Measurements from ENCODE around the gene FMN2.
"Not testable (repeated sequence)": the region's sequence is repeated elsewhere in the genome, so short reads cannot be mapped to it uniquely, and the experiment has no call there.

The FMN2 gene

GRCh38 chr1:240255922-240256321, 164.2 kb downstream of the FMN2 start:
- no peak for DNase-seq (ENCODE audit: low read depth)
- TF ChIP-seq, protein P1, sequence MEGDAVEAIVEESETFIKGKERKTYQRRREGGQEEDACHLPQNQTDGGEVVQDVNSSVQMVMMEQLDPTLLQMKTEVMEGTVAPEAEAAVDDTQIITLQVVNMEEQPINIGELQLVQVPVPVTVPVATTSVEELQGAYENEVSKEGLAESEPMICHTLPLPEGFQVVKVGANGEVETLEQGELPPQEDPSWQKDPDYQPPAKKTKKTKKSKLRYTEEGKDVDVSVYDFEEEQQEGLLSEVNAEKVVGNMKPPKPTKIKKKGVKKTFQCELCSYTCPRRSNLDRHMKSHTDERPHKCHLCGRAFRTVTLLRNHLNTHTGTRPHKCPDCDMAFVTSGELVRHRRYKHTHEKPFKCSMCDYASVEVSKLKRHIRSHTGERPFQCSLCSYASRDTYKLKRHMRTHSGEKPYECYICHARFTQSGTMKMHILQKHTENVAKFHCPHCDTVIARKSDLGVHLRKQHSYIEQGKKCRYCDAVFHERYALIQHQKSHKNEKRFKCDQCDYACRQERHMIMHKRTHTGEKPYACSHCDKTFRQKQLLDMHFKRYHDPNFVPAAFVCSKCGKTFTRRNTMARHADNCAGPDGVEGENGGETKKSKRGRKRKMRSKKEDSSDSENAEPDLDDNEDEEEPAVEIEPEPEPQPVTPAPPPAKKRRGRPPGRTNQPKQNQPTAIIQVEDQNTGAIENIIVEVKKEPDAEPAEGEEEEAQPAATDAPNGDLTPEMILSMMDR (conservative IDR thresholded peaks at IDR 0.05; ENCODE audit: low read depth, low read length), result no peak
- H3K4me3 ChIP-seq (ENCODE audit: low read depth, low read length), result no peak overlapping the region

- no peak for DNase-seq (ENCODE audit: low read depth)
- TF ChIP-seq, protein P1 (conservative IDR thresholded peaks at IDR 0.05; ENCODE audit: low read depth, low read length), result no peak
- no peak overlapping the region for H3K4me3 ChIP-seq (ENCODE audit: low read depth, low read length)
Observed at GRCh38 chr1:240256836-240257503, 165.3 kb downstream of the FMN2 start.

GRCh38 chr1:240258910-240259309, 167.2 kb downstream of the FMN2 start:
- TF ChIP-seq, protein P1 (conservative IDR thresholded peaks at IDR 0.05; ENCODE audit: low read depth, low read length), result no peak
- no peak for DNase-seq (ENCODE audit: low read depth)
- H3K4me3 ChIP-seq (ENCODE audit: low read depth, low read length), result no peak overlapping the region

DNA sequence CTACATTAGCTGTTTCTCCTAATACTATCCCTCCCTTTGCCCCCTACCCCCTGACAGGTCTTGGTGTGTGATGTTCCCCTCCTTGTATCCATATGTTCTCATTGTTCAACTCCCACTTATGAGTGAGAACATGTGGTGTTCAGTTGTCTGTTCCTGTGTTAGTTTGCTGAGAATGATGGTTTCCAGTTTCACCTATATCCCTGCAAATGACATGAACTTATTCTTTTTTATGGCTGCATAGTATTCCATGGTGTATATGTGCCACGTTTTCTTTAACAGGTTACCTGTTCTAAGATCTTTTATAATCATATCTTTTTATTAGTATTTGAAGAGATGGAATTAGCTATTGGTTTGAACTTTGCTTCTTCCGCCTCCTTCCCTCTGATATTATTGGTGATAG, 172.8 kb downstream of the FMN2 start:
- not testable (repeated sequence) for DNase-seq (ENCODE audit: low read depth); H3K4me3 ChIP-seq (ENCODE audit: low read depth, low read length)

DNA sequence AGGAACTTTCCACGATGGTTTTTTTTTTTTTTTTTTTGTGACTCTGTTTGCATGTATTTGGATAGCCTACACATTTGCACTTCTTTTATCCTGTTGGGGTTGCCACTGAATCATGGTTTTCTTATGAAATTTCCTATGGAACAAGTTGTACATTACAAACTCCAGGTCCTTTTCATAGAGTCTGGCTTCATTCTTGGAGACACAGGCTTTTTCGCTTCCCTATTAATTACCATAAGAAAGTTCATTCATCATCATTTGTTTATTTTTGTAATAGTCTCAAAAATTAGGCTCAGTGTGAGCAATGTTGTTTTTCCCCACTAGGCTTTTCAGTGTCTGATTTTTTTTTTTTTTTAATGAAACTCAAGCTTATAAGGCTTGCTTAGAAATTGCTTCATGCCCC, 179.4 kb downstream of the FMN2 start:
- DNase-seq (ENCODE audit: low read depth), result no peak
- H3K4me3 ChIP-seq (ENCODE audit: low read depth, low read length), result no peak overlapping the region
- TF ChIP-seq, protein P1 (conservative IDR thresholded peaks at IDR 0.05; ENCODE audit: low read depth, low read length), result no peak

- TF ChIP-seq, protein P1 (conservative IDR thresholded peaks at IDR 0.05; ENCODE audit: low read depth, low read length), result no peak
- H3K4me3 ChIP-seq (ENCODE audit: low read depth, low read length), result no peak overlapping the region
- DNase-seq (ENCODE audit: low read depth), result no peak
Observed at GRCh38 chr1:240274569-240274968, 182.9 kb downstream of the FMN2 start.

DNA sequence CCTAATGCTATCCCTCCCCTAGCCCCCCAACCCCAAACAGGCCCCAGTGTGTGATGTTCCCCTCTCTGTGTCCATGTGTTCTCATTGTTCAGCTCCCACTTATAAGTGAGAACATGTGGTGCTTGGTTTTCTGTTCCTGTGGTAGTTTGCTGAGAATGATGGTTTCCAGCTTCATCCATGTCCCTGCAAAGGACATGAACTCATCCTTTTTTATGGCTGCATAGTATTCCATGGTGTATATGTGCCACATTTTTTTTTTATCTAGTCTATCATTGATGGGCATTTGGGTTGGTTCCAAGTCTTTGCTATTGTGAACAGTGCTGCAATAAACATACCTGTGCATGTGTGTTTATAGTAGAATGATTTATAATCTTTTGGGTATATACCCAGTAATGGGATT, 183.5 kb downstream of the FMN2 start:
- not testable (repeated sequence) for H3K4me3 ChIP-seq (ENCODE audit: low read depth, low read length); DNase-seq (ENCODE audit: low read depth)

- no peak for DNase-seq (ENCODE audit: low read depth)
- H3K4me3 ChIP-seq (ENCODE audit: low read depth, low read length), result no peak overlapping the region
- TF ChIP-seq, protein P1 (conservative IDR thresholded peaks at IDR 0.05; ENCODE audit: low read depth, low read length), result no peak
Observed at GRCh38 chr1:240278082-240278481, 186.4 kb downstream of the FMN2 start.

Measured in choroid plexus epithelial cell (primary cell).